Measurements from ENCODE around the gene SMAP2.

SMAP2 gene

GRCh38 chr1:40391688-40392145 is 18.2 kb downstream of the SMAP2 start:
- DNase-seq: no peak

GRCh38 chr1:40392221-40392620 is 18.7 kb downstream of the SMAP2 start:
- DNase-seq: no peak

GRCh38 chr1:40393173-40393572 is 19.6 kb downstream of the SMAP2 start:
- DNase-seq: no peak

- no peak for DNase-seq
Measured at GRCh38 chr1:40394491-40395172, 21.1 kb downstream of the SMAP2 start.

DNA sequence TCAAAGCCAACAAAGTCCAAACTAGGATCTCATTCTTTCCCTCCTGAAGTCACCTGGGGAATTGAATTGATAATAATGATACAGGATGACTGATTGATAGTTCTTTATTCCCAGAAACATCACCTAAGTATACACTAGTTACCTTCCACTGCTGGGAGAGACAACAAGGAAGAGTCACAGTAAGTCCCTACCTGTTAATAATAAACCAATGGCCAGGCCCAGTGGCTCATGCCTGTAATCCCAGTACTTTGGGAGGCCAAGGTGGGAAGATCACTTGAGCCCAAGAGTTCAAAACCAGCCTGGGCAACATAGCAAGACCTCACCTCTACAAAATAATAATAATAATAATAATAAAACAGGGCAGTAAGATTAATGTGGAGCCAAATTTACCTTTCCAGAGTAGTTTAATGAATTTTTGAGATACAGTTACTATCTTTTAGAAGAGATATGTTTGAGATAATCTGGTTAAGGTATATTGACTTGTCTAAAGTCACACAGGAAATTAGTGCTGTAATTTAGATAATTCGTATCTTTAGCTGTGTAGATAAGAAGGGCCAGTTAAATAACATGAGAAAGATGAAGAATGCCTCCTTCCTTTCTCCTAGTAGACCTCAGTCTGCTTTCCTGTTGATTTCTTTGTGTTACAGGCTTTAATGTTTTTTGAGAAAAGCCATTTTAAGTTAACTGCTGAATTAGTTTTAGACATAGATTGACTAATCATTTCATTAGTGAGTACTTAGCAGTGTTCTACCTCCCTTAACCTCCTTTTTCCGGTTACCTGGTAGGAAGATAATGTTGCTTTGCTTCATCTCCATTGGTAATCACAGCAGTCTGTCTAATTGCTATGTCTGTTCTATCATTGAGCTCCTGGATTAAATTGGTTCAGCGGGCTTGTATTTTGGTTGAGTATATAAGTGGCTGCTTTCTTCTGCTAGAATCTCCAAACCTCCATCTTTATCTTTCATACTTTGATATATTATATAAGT is 22.0 kb downstream of the SMAP2 start:
- no peak for DNase-seq

GRCh38 chr1:40396420-40396819 is 22.9 kb downstream of the SMAP2 start:
- DNase-seq: no peak

GRCh38 chr1:40397258-40397657 is 23.7 kb downstream of the SMAP2 start:
- DNase-seq: no peak

DNA sequence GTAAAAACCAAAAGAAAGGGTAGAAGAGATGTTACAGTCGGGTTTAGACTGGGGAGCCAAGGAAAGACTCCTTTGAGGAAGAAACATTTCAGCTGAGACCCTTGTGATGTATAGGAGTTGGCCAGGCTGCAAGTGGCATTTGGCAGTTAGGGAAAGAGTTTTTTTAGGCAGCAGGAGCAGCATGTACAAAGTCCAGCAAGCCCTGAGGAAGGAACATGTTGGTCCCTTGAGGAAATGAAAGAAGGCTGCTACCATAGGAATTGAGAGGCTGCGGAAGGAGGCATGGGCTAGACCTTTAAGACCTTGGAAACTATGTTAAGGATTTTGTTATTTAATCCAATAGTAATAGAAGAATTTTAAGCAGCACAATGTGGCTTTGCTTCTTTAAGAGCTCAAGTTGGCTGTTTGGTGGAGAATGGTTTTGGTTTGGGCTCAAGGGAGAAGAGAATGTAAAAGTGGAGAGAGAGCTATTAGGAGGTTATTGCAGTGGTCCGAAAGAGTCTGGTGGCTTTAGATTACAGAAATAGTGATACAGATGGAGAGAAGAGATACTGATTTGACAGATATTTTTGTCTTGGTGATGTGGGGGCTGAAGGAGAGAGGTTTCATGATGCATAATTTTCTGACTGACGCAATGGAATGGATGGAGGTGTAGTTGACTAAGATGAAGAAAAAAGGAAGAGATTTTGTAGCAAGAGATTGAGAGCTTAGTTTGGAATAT is 26.6 kb downstream of the SMAP2 start:
- no peak for DNase-seq

DNA sequence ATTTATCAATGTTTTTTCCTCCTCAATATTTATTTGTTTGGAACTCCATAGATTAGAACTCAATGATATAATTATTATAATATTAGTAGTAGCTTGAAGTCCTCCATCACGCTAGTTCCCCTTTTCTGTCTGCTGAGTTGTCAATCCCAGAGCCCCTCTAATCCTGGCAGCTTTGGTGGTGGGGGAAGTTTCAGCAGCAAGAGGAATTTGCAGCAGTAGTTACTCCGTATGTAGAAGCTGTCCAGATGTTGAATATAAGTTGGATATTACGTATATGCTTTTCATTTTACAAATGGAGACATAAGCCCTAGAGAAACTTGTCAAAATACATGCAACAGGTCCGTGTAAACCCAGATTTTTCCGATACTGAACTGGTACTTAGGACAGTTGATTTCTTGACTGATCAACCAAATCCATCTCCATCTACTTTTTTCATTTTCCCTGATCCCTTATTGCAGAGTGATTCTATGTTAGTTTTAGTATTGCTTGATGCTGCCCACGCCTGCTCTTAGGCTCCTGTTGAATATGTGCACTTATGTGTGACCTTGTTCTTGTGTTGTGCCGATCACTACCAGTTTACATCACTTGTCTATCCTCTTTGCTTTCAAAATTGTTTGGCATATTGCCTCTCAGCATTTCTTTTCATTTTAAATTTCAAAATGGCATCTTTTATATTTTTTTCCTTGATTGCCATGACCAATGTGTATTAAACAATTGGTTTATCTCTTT is 28.1 kb downstream of the SMAP2 start:
- DNase-seq: no peak

GRCh38 chr1:40404670-40405462 is 31.3 kb downstream of the SMAP2 start:
- peak; percentile 24 to 38 for DNase-seq

- DNase-seq: no peak
Measured at GRCh38 chr1:40405812-40406211, 32.3 kb downstream of the SMAP2 start.

DNA sequence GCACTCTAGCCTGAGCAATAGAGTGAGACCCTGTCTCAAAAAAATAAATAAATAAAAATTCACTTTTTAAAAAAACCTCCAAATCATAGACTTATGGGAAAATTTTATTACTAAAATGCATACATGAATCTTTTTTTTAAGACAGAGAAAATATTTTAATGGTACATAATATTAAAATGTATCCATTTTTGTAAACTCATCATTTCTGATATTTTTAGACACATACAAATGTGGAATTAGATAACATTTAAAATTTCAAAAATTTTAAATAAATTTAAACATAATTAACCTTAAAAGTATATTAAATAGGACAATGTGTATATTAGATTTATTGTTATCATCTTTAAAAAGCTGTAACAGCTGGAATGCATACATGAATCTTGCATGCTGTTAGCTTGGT is 33.9 kb downstream of the SMAP2 start:
- DNase-seq: no peak

GRCh38 chr1:40409467-40409866 is 35.9 kb downstream of the SMAP2 start:
- DNase-seq: no peak

DNA sequence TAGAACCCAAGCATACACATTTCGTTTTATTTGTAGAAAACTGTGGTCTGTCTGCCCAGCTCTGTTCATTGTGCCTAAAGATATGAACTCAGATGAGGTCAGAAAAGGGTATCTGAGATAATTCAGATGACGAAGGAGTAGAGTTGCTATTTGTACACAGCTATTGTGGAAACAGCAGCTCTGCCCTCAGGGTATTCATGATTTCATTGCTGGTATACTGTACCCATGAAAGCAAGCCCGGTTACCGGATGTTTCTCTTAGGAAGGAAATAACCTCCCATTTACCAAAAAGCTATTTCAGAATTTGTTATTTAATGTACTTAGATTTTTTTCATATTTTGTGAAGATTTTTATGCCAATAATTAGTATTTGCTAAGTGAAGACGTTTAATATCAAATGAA is 37.8 kb downstream of the SMAP2 start:
- DNase-seq: no peak

DNA sequence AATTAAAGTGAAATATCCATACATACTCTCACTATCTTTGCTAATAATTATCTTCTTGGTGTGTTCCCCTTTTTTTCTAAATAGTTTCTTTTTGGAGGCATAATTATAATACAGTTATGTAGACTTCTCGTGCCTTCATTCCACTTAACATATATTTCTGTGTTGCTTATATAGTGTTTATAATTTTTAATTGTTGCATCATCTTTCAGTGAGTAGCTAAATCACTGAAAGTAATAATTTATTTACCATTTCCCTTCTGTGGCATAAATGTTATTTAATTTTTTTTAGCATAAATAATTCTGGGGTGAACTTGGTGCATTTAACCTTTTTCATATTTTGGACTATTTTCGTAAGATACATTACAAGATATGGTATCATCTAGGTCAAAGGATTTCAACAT is 38.3 kb downstream of the SMAP2 start:
- no peak for DNase-seq

DNA sequence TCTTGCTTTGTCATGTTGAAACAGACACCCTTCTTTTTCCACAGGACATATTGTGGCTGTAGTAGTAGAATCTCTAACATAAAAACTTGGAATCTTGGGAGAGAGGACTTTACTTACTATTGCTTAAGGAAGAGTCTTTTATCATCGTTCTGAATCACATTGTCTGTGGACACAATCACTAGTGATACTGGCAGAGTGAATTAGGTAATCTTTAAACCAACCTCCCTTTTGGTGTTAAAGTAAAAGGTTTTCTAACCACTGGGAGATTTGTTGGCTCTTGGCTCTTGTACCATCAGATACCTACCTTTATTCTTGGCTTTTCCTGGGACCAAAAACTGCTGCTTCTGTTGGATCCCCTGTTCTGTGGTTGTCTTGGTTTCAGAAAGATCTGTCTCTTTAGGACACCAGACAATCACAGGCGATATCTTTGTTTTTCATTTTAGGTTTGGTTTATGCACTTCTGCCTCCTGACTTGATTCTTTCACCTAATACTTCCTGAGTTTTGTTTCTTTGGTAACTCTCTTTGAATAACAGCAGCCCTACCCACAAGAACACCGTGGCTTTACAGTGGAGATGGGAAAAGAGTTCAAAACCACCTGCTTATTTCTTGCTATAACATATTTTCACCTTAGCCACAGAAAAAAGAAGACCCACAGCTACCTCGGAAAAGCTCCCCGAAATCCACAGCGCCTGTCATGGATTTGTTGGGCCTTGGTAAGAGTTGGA is 40.2 kb downstream of the SMAP2 start:
- DNase-seq: no peak

DNA sequence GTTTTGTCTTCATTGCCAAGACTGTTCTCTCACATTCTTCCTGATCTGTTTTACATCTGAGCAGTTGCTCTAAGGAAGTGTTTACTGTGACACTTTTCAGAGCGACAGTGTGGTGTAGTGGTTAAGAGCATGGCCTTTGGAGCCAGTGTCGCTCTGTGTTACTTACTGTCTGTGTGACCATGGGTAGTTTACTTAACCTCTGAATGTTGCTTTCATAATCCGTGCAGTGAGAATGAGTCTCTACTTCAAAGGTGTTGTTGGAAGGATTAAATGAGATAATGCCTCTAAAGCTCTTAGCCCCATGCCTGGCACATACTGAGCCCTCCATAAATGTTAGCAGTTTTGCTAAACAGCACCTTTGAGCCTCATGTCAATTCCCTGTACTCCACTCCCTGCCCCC is 40.8 kb downstream of the SMAP2 start:
- DNase-seq: no peak

GRCh38 chr1:40416709-40417108 is 43.2 kb downstream of the SMAP2 start:
- no peak for DNase-seq

- peak; percentile 79 to 87 for DNase-seq
Measured at GRCh38 chr1:40421431-40422384, 48.2 kb downstream of the SMAP2 start.
